ENCODE data around the gene PDCL3.

The PDCL3 gene

DNA sequence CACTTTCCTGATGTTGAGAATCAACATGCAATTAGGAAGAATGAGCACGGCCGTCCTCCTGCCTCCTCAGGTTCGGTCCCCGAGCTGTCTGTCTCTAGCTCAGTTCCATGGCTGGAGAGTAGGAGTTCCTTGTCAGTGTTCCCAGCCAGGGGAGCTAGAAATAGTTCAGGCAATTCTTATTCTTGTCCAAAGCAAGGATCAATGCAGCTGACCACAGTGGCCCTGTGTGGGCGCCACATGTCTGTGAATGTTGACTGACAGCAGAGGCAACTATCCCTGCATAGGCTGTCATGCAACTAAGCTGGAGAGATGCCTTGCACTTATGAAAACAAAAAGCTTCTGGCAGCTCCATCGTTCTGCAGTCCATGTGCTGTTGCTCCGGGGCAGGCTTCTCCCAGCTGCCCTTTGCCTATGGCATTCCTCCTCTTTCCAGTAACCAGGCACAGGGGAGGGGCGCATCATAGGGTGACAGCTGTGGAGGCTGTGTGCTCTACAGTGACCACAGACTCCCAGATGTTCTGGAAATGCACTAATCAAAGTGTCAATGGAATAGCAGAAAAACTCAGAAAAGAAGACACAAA, 58.7 kb downstream of the PDCL3 start:
- Histone ChIP-seq H3K4me3 (ENCODE audit: low read depth, low read length) (no peak overlapping the region), H3K27ac (no peak overlapping the region), H3K27me3 (replicated peaks) (no peaks in the 10 kb centered on the region), H3K36me3 (replicated peaks) (no peaks in the 10 kb centered on the region)
- in situ Hi-C loops (cut with HindIII; ENCODE audit: low pct_ligation_motif_present, low sequenced_read_pairs), result no loop called here
- DNase-seq, result no peak
- TF ChIP-seq, protein P1, sequence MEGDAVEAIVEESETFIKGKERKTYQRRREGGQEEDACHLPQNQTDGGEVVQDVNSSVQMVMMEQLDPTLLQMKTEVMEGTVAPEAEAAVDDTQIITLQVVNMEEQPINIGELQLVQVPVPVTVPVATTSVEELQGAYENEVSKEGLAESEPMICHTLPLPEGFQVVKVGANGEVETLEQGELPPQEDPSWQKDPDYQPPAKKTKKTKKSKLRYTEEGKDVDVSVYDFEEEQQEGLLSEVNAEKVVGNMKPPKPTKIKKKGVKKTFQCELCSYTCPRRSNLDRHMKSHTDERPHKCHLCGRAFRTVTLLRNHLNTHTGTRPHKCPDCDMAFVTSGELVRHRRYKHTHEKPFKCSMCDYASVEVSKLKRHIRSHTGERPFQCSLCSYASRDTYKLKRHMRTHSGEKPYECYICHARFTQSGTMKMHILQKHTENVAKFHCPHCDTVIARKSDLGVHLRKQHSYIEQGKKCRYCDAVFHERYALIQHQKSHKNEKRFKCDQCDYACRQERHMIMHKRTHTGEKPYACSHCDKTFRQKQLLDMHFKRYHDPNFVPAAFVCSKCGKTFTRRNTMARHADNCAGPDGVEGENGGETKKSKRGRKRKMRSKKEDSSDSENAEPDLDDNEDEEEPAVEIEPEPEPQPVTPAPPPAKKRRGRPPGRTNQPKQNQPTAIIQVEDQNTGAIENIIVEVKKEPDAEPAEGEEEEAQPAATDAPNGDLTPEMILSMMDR (IDR thresholded peaks at IDR 0.05; ENCODE audit: low read depth, low read length, missing control alignments), result no peak

DNA sequence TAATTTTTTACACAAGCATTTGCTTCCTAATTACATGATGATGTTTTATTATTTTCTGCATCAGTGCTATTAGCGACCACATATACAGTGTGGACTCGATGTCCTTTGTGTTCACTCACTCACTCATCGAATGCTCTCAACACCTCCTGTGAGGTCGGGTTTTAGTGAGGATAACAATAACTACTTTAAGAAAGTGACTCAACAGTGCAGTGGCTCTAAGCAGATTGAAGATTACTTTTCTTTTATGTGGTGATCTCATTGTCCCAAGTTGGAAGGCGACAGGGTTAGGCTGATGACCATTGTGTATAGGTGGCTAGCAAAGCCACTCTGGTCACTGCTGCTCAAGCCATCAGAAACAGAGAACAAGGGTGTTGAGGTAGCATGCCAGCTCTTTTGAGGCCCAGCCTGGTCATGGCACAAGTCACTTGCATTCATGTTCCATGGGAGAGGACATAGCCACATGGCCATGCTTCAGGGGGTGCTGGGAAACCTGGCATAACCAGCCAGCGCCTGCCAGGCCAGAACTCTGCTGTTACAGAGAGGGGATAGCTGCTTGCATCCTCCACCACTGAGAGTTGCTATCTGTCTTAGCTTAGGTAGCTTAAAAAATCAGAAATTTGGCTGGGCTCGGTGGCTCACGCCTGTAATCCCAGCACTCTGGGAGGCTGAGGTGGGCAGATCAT, 60.4 kb downstream of the PDCL3 start:
- TF ChIP-seq, protein P1 (IDR thresholded peaks at IDR 0.05; ENCODE audit: low read depth, low read length, missing control alignments), result no peak
- in situ Hi-C loops (cut with HindIII; ENCODE audit: low pct_ligation_motif_present, low sequenced_read_pairs), result no loop called here
- Histone ChIP-seq H3K4me3 (ENCODE audit: low read depth, low read length) (no peak overlapping the region), H3K27ac (no peak overlapping the region), H3K36me3 (replicated peaks) (no peaks in the 10 kb centered on the region), H3K27me3 (replicated peaks) (no peaks in the 10 kb centered on the region)
- no peak for DNase-seq

DNA sequence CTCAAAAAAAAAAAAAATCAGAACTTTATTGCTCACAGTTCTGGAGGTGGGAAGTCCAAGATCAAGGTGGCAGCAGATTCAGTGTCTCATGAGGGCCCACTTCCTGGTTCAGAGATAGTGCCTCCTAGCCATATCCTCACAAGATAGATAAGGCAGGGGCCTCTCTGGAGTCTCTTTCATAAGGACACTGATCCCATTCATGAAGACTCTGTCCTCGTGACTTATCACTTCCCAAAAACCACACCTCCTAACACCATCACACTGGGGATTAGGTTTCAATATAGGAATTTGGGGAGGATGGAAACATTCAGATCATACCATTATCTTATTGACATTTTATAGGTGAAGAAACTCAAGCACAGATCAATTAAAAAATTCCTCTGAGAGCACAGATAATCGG, 61.1 kb downstream of the PDCL3 start:
- Histone ChIP-seq H3K27ac (no peak overlapping the region), H3K4me3 (ENCODE audit: low read depth, low read length) (no peak overlapping the region), H3K36me3 (replicated peaks) (no peaks in the 10 kb centered on the region), H3K27me3 (replicated peaks) (no peaks in the 10 kb centered on the region)
- TF ChIP-seq, protein P1 (IDR thresholded peaks at IDR 0.05; ENCODE audit: low read depth, low read length, missing control alignments), result no peak
- no peak for DNase-seq
- in situ Hi-C loops (cut with HindIII; ENCODE audit: low pct_ligation_motif_present, low sequenced_read_pairs), result no loop called here

DNA sequence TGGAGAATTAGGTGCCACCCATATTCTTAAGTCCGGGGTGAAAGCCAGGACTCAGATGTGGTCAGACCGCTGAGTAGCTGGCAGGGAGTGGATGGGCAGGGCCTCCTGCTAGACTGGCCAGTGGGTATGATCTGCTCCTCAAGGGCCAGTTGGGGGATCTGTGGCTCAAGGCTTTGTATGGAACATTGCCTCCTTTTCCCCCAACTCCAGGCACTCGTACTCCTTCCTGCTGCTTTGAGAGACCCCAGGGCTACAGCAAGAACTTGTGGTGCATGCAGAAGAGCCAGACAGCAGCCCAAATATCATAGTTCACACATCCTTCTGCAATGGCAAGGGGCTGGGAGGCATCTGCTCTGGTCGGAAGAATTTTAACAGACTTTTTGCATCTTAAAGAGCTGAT, 61.7 kb downstream of the PDCL3 start:
- no peaks in the 10 kb centered on the region for H3K36me3 ChIP-seq (replicated peaks)
- no peak overlapping the region for H3K4me3 ChIP-seq (ENCODE audit: low read depth, low read length)
- no peaks in the 10 kb centered on the region for H3K27me3 ChIP-seq (replicated peaks)
- in situ Hi-C loops (cut with HindIII; ENCODE audit: low pct_ligation_motif_present, low sequenced_read_pairs), result no loop called here
- H3K27ac ChIP-seq, result no peak overlapping the region
- TF ChIP-seq, protein P1 (IDR thresholded peaks at IDR 0.05; ENCODE audit: low read depth, low read length, missing control alignments), result no peak
- no peak for DNase-seq

DNA sequence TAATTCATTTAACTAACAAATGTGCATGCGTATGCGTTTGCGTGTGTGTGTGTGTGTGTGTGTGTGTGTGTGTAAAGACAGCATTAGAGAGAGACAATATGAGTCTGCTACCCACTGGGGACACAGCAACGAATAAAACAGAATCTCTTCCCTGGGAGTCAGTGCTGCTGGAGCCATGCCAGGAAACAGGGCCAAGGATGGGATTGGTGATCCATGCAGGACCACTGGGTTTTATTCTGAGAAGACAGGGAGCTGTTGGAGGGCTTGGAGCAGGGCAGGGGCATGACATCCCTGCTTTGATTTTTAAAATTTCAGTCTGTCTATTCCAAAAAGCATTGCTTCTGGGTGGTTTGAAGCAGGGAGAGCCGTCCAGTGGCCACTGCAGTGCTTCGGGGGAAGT, 62.9 kb downstream of the PDCL3 start:
- Histone ChIP-seq H3K36me3 (replicated peaks) (no peaks in the 10 kb centered on the region), H3K27ac (no peak overlapping the region), H3K4me3 (ENCODE audit: low read depth, low read length) (no peak overlapping the region), H3K27me3 (replicated peaks) (no peaks in the 10 kb centered on the region)
- in situ Hi-C loops (cut with HindIII; ENCODE audit: low pct_ligation_motif_present, low sequenced_read_pairs), result no loop called here
- TF ChIP-seq, protein P1 (IDR thresholded peaks at IDR 0.05; ENCODE audit: low read depth, low read length, missing control alignments), result no peak
- no peak for DNase-seq

Measured in brain microvascular endothelial cell (primary cell).